ENCODE results near the gene C5orf46.

- TF ChIP-seq CTCF (IDR thresholded peaks at IDR 0.05), result no peak
- no peak for TF ChIP-seq EZH2 (IDR thresholded peaks at IDR 0.05; ENCODE audit: borderline replicate concordance, insufficient read depth, low read depth, low read length, poor library complexity, severe bottlenecking)
These were observed 23.6 kb downstream of the C5orf46 start for GRCh38 chr5:147882586-147883313.

Data from B cell (primary cell).